ENCODE data around the gene C10orf67.

DNA sequence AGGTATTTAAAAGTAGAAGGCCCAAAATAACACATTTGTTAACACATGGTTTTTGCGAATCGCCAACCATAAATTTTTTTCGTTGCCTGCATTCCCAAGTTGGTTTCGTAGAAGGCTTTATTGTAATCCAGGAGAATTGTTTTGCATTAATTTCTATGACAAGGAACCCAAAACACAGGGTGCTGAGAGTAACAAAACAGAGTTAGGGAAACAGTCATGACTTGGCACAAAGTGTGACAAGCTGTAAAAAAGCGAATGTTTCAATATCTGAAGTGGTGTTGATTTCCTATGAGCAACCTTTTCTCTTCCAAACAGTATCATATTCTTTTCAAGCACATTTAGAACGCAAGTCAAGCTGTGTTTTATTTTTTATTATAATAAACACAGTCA is 63.6 kb downstream of the C10orf67 start:
- TF ChIP-seq, protein P1, sequence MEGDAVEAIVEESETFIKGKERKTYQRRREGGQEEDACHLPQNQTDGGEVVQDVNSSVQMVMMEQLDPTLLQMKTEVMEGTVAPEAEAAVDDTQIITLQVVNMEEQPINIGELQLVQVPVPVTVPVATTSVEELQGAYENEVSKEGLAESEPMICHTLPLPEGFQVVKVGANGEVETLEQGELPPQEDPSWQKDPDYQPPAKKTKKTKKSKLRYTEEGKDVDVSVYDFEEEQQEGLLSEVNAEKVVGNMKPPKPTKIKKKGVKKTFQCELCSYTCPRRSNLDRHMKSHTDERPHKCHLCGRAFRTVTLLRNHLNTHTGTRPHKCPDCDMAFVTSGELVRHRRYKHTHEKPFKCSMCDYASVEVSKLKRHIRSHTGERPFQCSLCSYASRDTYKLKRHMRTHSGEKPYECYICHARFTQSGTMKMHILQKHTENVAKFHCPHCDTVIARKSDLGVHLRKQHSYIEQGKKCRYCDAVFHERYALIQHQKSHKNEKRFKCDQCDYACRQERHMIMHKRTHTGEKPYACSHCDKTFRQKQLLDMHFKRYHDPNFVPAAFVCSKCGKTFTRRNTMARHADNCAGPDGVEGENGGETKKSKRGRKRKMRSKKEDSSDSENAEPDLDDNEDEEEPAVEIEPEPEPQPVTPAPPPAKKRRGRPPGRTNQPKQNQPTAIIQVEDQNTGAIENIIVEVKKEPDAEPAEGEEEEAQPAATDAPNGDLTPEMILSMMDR (IDR thresholded peaks at IDR 0.05) = no peak
- no peak for TF ChIP-seq ZFX (IDR thresholded peaks at IDR 0.05; ENCODE audit: borderline replicate concordance)
